ENCODE data around the gene MTHFD1L.

Gene MTHFD1L

DNA sequence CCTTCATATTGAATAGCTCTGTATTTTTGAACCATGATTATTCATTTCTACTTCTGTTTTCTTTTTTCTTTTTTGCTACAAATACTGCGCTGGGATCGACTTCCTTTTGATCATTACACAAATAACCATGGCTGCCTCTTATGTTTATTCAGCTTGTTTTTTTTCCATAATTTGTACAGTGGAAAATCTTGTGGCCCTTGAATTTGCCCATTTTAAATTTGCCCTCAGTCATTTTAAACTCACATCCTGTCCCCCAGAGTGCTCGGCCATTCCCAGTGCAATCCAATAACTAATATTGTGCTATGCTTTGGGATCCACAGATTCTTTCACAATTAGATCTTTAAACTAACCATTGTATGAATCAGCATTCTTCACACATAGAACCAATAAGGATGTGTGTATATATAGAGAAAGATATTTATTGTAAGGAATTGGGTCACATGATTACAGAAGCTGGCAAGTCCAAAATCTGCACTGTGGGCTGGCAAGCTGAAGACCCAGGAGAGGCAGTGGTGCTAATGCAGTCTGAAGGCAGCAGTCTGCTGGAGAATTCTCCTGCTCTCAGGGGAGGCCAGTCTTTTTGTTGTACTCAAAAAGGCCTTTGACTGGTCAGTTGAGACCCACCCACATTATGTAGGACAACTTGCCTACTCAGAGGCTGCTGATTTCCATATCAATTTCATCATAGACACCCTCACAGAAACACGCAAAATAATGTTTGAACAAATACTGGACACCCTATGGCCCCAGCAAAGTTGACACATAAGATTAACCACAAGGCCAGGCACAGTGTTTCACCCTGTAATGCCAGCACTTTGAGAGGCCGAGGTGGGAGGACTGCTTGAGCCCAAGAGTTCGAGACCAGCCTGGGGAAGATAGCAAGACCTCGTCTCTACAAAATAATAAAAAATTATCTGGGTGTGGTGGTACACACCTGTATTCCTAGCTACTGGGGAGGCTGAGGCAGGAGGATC, 147.1 kb downstream of the MTHFD1L start:
- no peak overlapping the region for H3K4me3 ChIP-seq (ENCODE audit: control insufficient read depth, low read depth, low read length)
- DNase-seq (ENCODE audit: low read depth): peak; percentile 55

DNA sequence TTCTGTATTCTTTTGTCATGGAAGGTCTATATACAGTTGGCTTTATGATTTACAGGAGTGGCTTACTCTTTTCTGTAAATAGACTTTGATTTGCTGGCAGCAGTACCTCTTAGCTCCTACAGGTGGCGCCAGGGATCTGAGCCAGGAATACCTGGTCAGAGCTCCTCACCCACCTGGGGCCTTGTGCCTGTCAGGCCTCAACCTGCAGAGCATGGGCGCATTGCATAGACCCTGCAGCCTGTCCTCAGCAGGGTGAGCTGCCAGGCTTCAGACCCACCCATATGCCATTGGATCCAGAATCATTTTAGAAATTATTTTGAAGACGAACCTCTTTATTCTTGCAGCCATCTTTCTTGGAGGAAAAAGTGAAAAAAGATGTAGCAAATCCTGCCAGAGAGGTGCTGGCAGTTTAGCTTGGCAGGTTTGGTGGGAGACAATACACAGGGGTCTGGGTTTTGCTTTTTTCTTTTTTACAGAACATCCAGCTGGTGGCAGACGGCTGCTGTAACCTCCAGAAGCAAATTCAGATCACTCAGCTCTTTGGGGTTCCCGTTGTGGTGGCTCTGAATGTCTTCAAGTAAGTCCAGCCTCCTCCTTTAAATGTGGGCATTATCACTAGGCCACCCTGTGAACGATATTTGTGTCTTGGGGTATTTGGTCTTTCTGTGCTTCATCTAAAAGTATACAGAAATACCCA, 149.1 kb downstream of the MTHFD1L start:
- TF ChIP-seq, protein P1, sequence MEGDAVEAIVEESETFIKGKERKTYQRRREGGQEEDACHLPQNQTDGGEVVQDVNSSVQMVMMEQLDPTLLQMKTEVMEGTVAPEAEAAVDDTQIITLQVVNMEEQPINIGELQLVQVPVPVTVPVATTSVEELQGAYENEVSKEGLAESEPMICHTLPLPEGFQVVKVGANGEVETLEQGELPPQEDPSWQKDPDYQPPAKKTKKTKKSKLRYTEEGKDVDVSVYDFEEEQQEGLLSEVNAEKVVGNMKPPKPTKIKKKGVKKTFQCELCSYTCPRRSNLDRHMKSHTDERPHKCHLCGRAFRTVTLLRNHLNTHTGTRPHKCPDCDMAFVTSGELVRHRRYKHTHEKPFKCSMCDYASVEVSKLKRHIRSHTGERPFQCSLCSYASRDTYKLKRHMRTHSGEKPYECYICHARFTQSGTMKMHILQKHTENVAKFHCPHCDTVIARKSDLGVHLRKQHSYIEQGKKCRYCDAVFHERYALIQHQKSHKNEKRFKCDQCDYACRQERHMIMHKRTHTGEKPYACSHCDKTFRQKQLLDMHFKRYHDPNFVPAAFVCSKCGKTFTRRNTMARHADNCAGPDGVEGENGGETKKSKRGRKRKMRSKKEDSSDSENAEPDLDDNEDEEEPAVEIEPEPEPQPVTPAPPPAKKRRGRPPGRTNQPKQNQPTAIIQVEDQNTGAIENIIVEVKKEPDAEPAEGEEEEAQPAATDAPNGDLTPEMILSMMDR (conservative IDR thresholded peaks at IDR 0.05; ENCODE audit: control insufficient read depth, insufficient read depth, low read depth, low read length): peak; percentile 98
- no peak overlapping the region for H3K4me3 ChIP-seq (ENCODE audit: control insufficient read depth, low read depth, low read length)
- peak; percentile 74 for DNase-seq (ENCODE audit: low read depth)

More for the DNA sequence above, 147.1 kb downstream of the MTHFD1L start:
- TF ChIP-seq, protein P1 (conservative IDR thresholded peaks at IDR 0.05; ENCODE audit: control insufficient read depth, insufficient read depth, low read depth, low read length): no peak

DNA sequence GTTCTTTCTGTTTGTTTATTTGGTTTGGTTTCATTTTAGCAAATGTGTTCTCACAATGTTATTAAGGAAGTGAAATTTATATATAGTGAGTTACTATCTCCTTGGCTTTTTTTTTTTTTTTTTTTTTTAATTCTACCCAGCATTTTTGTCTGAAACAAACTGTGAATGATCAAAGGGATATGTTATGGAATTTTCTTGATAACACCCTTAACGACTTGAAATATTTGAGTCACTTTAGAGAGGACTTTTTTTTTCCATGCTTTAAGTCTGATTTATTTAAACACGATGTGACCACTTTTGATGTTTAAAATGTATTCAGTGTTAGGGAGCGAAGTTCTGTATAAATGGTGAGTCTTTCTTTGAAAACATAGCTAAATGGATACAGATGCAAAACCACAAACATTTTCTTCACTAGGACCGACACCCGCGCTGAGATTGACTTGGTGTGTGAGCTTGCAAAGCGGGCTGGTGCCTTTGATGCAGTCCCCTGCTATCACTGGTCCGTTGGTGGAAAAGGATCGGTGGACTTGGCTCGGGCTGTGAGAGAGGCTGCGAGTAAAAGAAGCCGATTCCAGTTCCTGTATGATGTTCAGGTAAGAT, 149.7 kb downstream of the MTHFD1L start:
- TF ChIP-seq, protein P1 (conservative IDR thresholded peaks at IDR 0.05; ENCODE audit: control insufficient read depth, insufficient read depth, low read depth, low read length): no peak
- no peak for DNase-seq (ENCODE audit: low read depth)
- no peak overlapping the region for H3K4me3 ChIP-seq (ENCODE audit: control insufficient read depth, low read depth, low read length)

DNA sequence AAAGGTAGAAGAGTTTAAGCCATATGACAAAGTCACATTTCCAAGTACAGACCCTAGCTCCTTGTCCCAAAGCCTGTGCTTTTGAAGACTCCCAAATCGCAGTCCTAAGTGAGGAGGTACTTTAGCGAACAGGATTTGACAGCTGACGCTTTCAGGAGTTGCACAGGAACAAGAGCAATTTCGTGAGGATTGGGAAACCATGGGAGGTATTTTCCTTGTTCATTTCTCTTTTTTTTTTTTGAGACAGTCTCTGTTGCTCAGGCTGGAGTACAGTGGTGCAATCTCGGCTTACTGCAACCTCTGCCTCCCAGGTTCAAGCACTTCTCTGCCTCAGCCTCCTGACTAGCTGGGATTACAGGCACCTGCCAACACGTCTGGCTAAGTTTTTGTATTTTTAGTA, 150.6 kb downstream of the MTHFD1L start:
- no peak overlapping the region for H3K4me3 ChIP-seq (ENCODE audit: control insufficient read depth, low read depth, low read length)
- TF ChIP-seq, protein P1 (conservative IDR thresholded peaks at IDR 0.05; ENCODE audit: control insufficient read depth, insufficient read depth, low read depth, low read length): no peak
- DNase-seq (ENCODE audit: low read depth): no peak

DNA sequence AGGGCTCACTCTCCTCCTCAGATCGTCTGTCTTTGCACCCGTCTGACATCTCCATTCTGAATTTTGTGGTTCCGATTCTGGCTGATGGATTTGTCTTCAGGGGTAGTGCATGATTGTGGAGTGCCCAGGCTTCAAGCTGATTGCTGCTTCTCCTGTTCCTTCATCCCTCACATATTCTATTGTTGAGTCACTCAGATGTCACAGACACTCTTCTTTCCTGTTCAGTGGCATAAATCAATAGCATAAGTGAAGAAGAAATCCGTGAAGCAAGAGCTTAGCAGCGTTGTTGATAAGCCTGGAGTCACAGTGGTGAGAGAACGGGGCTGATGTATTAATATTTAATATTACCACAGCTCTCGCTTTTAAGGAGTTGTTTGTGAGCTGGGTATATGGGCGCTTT, 152.5 kb downstream of the MTHFD1L start:
- TF ChIP-seq, protein P1 (conservative IDR thresholded peaks at IDR 0.05; ENCODE audit: control insufficient read depth, insufficient read depth, low read depth, low read length): no peak
- no peak overlapping the region for H3K4me3 ChIP-seq (ENCODE audit: control insufficient read depth, low read depth, low read length)
- peak; percentile 37 for DNase-seq (ENCODE audit: low read depth)

DNA sequence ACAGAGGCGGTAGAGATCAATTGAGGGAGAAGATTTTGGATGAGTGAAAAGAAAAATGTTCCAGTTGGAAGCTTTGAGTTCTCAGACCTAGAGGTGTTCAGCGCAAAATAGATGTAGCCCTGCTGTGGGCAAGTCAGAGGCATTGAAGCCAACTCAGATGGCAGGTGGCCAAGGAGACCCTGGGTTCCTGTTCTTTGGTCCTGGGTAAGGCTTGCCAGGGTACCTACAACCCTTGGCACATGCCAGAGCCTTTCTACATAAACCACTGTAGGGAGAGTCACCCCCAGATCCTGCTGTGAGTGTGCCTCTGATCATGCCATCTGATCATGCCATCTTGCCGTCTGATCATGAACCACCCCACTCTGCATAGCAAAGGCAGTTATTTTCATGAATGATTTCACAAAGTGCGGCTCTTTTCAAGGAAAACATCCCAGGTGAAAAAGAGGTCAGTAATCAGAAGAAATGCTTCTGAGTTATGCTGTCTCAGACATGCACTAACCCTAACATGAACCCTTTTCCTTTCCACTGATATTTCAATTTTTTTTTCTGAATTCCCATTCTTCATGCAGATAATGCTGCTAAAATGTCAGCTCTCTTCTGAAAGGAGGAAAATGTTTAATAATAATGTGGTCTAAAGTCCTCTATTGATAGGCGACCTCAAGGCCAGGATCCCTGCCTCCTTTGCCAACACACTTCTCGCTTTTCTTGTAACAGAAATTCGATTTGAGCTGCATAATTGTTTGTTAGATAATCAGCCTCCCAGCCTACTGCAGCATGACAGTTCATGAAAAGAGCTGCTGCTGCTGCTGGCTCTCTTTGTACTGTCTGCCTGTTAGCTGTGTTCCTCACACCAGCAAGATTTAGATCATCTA, 153.6 kb downstream of the MTHFD1L start:
- H3K4me3 ChIP-seq (ENCODE audit: control insufficient read depth, low read depth, low read length): no peak overlapping the region
- TF ChIP-seq, protein P1 (conservative IDR thresholded peaks at IDR 0.05; ENCODE audit: control insufficient read depth, insufficient read depth, low read depth, low read length): no peak
- DNase-seq (ENCODE audit: low read depth): no peak
